IPS-NIHi7 (cell line): ENCODE measurements around the gene CELSR1.
"Not testable (repeated sequence)": the region's sequence is repeated elsewhere in the genome, so short reads cannot be mapped to it uniquely, and the experiment has no call there.

Experiments used
- DNase-seq: peaks from one replicate; pipeline ENCODE4 v3.0.0; 2012; ENCODE audit warnings: mixed read lengths; ENCODE audit errors: extremely low spot score

CELSR1 gene

GRCh38 chr22:46402505-46402904, 134.9 kb downstream of the CELSR1 start:
- DNase-seq = no peak

GRCh38 chr22:46401370-46401769, 136.1 kb downstream of the CELSR1 start:
- DNase-seq = no peak

DNA sequence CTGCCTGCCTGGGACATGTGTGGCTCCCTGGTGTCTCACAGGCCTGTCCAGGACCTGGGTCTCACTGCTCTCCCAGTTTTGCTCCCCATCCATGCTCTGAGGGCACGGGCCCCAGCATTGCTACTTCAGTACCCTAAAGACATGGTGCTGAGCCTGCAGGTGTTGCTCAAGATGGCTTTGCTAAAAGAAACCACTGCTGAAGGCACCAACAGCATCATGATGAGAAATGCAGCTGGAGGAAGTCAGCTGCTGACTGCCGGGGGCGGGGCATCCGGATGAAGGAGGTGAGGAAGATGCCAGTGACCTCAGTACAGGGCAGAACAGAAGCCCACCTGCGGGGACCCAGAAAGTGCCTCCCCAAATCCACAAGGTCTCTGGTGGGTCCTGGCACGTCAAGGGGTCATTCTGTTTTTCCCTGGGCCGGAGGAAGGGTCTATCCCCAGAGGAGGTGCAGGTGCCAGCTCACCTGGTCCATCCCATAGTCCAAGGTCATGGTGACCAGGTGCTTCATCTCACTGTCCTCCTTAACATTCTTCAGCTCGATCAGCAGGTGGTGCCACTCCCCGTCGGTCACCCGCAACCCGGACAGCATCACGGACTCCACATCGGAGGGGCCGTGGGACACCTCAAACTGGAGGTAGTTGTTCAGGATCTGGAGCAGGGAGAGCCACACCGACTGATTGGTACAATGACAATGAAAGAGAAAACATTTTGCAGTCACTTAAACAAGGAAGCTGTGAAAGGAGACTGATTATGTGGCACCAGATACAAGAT, 138.0 kb downstream of the CELSR1 start:
- DNase-seq = no peak

- DNase-seq = no peak
Measured at GRCh38 chr22:46397951-46398350, 139.5 kb downstream of the CELSR1 start.

DNA sequence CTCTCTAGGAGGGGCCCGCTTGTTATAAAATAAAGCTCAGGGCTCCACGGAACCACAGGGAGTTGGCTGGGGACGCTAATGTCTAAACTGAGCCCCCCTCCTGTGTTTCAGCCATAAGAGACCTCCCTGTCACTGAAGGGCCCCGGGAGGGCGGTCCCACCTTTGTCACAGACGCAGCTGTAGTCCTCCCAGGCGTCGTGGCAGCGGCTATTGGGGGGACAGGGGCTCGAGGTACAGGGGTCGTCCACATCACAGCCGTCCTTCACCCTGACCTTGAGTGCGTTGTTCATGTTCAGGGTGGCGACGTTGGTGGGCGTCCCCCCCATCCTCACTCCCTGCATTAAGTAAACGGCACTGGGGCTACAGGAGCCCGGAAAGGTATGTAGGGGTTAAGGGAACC, 139.9 kb downstream of the CELSR1 start:
- DNase-seq = no peak

DNA sequence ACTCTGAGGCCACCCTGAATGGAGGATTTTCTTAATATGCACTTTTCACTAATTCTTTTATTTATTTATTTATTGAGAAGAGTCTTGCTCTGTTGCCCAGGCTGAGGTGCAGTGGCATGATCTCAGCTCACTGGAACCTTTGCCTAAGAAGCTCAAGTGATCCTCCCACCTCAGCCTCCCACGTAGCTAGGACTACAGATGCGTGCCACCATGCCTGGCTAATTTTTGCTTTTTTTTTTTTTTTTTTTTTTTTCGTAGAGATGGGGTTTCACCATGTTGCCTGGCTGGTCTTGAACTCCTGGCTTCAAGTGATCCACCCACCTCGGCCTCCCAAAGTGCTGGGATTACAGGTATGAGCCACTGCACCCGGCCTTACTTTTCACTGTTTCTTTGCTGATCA, 140.4 kb downstream of the CELSR1 start:
- not testable (repeated sequence) for DNase-seq

- DNase-seq = no peak
Measured at GRCh38 chr22:46395145-46395544, 142.3 kb downstream of the CELSR1 start.

- no peak for DNase-seq
Measured at GRCh38 chr22:46394622-46395021, 142.8 kb downstream of the CELSR1 start.

DNA sequence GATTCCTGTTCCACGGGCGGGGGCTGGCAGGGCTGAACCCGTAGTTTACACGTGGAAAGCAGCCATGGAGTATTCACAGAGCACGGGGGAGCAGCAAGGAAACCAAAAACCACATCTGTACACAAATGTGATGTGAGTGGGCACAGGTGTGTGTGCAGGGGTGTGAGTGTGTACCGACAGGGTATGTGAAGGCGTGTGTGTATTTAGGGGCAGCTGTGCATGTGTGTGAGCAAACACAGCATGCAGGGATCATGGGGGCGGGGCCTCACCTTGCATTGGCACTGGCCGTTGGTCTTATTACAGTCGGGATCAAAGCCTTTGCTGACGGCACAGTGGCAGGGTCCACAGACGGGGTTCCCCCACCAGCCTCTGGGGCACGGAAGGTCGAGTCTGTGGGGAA, 143.5 kb downstream of the CELSR1 start:
- DNase-seq = no peak

DNA sequence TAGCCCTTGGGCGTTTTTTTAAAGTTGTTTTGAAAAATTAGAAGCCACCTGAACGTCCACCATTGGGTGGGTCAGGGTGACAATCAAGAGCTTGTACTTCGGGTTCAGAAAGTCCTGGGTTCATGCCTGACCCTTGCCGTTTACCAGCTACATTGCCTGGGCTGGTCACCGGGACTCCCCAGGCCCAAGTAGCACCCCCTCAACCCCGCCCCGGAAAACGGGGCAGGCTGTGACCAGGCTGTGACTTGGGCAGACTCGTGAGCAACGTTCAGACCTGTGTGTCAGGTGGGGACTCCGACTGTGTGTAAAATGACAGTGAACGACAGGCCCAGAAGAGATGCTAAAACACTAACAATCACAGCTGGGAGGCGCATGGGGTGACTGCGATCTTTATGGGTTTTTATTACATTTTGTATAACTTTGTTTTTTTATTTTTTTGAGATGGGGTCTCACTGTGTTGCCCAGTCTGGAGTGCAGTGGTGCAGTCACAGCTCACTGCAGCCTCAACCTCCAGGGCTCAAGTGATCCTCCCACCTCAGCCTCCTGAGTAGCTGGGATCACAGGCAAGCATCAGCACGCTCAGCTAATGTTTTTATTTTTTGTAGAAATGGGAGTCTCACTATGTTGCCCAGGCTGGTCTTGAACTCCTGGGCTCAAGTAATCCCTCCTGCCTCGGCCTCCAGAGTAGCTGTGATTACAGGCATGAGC, 145.1 kb downstream of the CELSR1 start:
- DNase-seq = no peak

- no peak for DNase-seq
Measured at GRCh38 chr22:46391486-46392136, 145.8 kb downstream of the CELSR1 start.

DNA sequence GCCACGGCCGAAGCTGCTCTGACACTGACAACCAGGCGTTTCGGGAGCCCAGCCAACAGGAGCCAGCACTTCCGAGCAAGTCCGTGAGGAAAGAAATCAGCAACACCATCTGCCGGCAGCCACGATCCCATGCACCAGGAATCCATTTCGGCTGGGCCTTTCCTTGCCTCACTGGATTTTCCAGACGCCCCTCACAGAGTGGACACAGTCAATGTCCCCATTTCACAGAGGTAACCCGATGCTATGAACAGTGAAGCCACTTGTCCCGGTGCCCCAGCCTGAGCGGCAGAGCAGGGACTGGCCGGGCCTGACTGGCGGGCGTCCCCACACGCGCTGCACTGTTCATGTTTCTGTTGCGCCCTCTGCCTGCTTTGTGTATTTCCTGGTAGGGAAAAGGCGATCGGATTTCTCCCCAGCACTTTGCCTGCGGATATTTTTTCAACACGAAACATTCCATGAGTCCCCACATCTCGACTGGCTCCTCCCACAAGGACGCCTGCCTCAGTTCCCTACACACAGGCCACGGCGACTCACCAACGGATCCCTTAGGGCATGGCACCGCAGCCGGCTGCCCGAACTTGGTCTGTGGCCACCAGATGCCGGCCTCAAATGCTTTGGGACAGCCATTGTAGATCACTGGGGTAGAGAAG, 146.6 kb downstream of the CELSR1 start:
- peak; percentile 40 for DNase-seq

- DNase-seq = no peak
Measured at GRCh38 chr22:46390105-46390651, 147.2 kb downstream of the CELSR1 start.

DNA sequence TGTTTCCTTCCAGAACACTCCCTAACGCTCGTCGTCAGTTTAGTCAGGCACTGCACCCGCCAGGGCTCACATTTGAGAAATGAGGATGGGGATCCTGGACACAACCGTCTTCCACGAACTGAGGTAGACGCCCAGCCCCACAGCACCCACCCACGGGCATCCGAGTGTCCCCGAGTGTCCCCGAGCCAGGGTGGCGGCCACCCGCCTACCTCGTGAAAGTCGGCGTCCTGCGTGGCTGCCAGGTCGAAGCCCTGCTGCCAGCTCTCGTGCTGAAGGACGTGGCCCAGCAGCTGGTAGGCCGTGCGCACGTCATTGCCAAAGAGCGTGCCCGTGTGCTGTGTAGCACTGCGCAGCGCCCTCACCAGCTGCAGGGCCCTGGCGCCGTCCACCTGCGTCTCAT, 148.3 kb downstream of the CELSR1 start:
- DNase-seq = no peak

DNA sequence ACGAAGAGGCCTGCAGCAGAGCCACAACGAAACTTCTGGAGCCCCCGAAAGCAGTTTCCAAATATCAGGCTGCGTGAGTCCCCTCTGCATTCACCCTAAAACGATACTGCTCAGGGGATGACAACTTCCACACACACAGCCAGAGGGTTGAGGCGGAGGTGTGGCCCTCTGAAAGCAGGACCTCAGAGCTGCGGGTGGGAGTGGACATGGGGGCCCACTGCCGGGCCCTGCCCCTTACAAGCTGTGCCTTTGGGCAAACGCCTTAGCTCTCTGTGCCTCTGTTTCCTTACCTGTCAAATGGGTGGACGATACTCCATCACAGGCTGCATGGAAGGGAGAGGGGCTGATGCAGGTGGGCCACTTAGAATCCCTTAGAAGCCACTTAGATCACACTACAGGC, 148.8 kb downstream of the CELSR1 start:
- no peak for DNase-seq

DNA sequence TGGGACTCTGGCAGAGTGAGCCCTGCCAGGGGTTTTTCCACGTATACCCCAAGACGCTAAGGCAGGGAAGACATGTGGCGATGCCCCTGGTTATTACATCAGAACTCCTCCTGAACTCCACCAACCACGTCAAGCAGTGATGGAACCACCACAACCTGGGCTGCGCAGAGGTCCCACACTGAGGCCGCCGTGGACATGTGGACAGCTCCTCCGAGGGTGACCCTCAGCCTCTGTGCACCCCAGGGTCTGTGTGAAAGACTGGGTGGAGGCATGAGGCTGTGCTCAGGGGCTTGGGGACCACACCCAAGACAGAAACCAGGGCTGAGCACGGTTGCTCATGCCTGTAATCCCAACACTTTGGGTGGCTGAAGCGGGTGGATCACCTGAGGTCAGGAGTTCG, 149.7 kb downstream of the CELSR1 start:
- no peak for DNase-seq

DNA sequence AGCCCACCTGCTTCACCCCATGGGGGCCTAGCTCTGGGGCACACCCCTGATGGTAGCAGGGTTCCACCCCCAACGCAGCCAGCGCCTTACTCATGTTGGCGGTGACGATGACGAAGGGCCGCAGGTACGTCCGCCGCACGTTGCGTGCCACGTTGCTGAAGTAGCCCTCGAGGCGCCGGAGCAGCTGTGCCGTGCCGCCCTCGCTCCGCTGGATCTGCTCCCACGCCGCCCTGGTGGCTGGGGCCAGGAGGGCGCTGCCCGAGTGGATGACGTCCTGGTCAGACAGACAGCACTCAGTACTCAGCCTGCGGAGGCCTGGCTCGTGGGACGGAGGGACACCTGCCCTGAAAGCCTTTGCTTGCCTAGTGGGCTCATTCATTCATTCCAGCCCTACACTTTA, 151.1 kb downstream of the CELSR1 start:
- DNase-seq = no peak

GRCh38 chr22:46382524-46382923, 154.9 kb downstream of the CELSR1 start:
- no peak for DNase-seq

GRCh38 chr22:46381731-46382130, 155.7 kb downstream of the CELSR1 start:
- no peak for DNase-seq

GRCh38 chr22:46381142-46381541, 156.3 kb downstream of the CELSR1 start:
- DNase-seq = no peak

DNA sequence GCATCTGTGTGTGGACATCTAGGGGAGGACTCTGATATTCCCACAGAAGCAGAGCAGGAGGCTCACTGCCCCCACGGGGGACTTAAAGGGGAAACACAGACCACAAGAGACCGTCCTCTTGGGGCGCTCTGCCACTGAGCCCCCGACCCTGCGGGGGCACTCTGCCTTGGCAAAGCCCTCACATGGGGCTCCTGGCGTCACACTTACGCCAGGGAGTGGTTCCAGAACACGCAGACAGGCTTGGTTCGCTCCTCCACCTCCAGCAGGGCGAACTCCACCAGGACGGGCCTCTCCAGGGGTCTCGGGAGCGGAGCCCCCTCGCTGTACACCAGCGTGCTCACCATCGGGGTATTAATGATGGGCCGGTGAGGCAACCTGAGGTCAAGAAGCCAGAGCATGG, 156.8 kb downstream of the CELSR1 start:
- no peak for DNase-seq

DNA sequence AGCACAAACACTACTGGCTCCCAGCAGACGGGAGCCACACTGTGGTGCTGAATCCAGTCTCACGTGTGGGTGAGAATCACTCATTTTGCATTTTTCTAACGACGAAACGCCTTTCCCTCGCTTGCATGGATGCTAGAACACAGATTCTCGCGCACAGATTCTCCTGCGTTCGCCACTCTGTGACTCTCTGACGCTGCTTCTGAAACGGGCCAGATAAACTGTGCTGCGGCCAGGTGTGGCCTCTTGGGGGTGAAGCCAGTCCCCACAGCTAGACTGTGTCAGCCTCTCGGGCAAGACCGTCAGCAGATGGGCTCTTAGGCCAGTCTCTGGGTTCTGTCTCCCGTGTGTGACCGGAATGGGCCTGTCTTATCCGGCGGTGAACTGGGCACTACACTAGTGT, 157.4 kb downstream of the CELSR1 start:
- DNase-seq = no peak
